C4-2B (cell line): ENCODE results near the gene IVL.

Source experiments
- H3K27ac ChIP-seq: fragments of 450-650 bp; 2 replicates; pipeline ENCODE4 v1.5.1; 2017
- ZFX ChIP-seq: fragments of 450-650 bp; IDR thresholded peaks from 2 replicates; pipeline ENCODE4 v1.6.1; 2017
- TF ChIP-seq, protein P1 (sequence below): fragments of 450-650 bp; conservative IDR thresholded peaks from 2 replicates; pipeline ENCODE4 v1.5.1; 2017; ENCODE audit warnings: mild to moderate bottlenecking

The IVL gene

DNA sequence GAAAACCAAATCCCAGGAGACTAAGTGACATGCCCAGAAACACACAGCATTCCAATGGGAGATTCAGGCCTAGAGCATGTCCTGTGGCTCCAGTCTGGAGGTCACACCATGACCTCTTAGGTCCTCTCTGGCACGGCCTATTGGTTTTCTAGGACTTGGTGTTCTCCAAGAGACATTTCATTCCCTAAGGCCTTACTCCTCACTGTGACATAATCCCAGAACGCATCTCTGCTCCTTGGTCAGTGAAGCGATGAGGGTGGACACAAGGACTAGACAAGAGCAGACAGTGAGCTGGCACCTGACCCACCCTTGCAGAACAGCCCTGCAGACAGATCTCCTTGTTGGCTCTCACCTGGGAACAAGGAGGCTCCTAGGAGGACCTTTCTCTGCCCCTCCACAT lies 860 bp downstream of the IVL start:
- TF ChIP-seq, protein P1, sequence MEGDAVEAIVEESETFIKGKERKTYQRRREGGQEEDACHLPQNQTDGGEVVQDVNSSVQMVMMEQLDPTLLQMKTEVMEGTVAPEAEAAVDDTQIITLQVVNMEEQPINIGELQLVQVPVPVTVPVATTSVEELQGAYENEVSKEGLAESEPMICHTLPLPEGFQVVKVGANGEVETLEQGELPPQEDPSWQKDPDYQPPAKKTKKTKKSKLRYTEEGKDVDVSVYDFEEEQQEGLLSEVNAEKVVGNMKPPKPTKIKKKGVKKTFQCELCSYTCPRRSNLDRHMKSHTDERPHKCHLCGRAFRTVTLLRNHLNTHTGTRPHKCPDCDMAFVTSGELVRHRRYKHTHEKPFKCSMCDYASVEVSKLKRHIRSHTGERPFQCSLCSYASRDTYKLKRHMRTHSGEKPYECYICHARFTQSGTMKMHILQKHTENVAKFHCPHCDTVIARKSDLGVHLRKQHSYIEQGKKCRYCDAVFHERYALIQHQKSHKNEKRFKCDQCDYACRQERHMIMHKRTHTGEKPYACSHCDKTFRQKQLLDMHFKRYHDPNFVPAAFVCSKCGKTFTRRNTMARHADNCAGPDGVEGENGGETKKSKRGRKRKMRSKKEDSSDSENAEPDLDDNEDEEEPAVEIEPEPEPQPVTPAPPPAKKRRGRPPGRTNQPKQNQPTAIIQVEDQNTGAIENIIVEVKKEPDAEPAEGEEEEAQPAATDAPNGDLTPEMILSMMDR = no peak
- no peak for TF ChIP-seq ZFX
- H3K27ac ChIP-seq = no peak overlapping the region

DNA sequence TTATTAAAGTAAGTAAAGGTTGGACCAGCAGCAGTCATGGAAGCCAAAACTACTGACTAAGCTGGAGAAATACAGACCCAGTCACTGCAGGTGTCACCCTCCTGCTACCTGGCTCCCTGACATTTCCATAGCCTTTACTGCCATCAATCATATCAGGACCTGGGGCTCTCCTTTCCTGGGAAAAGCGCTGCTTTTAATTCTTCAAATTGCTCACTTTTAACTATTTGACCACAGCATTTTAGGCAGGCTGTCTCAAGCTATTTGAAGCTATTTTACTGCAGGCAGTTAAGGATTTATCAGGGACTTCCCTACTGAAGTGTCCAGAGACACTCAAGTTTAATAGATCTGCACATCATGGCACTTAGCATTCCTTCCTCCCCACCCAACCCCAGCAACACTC lies 4.1 kb downstream of the IVL start:
- no peak overlapping the region for H3K27ac ChIP-seq
- TF ChIP-seq, protein P1 = no peak
- no peak for TF ChIP-seq ZFX

DNA sequence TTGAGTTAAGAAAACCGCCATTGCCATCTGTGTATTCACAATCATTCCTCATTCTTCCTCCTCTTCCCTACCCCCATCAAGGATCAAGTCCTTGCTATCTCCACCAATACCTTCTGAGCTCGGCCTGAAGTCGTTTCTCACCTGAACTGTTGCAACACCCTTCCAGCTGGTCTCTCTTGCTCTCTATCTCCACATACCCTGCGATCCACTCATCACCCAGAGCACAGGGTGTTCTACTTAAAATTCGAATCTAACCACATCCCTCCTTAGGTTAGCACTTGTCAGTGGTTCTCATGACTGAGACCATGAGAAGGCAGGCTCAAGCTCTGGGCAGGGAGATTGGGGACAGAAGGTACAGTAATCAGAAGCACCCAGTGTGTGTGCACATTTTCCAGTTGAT lies 4.6 kb downstream of the IVL start:
- TF ChIP-seq, protein P1 = no peak
- no peak for TF ChIP-seq ZFX
- H3K27ac ChIP-seq = no peak overlapping the region

GRCh38 chr1:152917794-152918193 lies 9.4 kb downstream of the IVL start:
- H3K27ac ChIP-seq = no peak overlapping the region
- TF ChIP-seq, protein P1 = peak; percentile 34
- TF ChIP-seq ZFX = no peak

DNA sequence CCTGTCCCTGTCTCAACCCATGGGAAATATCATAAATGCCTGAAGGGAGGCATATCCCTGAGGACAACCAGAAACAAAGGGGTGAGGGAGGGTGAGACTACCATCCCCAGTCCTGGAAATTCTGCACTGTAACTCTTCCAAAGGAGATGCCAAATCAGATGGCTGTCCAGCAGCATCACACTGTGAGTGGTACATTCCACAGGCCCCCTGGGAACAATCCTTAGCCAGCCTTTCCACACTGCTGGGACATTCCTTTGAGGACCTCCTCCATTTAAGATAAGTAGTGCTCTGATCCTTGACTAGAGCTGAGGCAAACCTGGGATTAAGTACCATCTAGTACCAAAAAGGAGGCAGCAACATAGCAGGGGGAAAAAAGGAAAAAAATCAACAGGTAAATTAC lies 10.7 kb downstream of the IVL start:
- no peak overlapping the region for H3K27ac ChIP-seq
- TF ChIP-seq, protein P1 = no peak
- TF ChIP-seq ZFX = no peak

GRCh38 chr1:152924191-152924590 lies 15.8 kb downstream of the IVL start:
- no peak overlapping the region for H3K27ac ChIP-seq
- TF ChIP-seq, protein P1 = no peak

- TF ChIP-seq, protein P1 = peak; percentile 58
- no peak for TF ChIP-seq ZFX
- no peak overlapping the region for H3K27ac ChIP-seq
These were observed 17.7 kb downstream of the IVL start for GRCh38 chr1:152926091-152926490.
